ENCODE results near the gene TPCN2.

The TPCN2 gene

GRCh38 chr11:69153661-69154060 is 104.9 kb downstream of the TPCN2 start:
- no peak for DNase-seq (ENCODE audit: low spot score)
- Mint-ChIP-seq H3K27me3 (ENCODE audit: low read depth) (no peaks in the 10 kb centered on the region), H3K27ac (no peak overlapping the region), H3K36me3 (ENCODE audit: low read depth) (no peaks in the 10 kb centered on the region), H3K4me3 (no peak overlapping the region), H3K4me1 (ENCODE audit: low read depth) (no peaks in the 10 kb centered on the region), H3K9me3 (peaks cover 4% of the 10 kb centered on the region)

- Mint-ChIP-seq H3K27me3 (ENCODE audit: low read depth) (no peaks in the 10 kb centered on the region), H3K27ac (no peak overlapping the region), H3K4me3 (no peak overlapping the region), H3K4me1 (ENCODE audit: low read depth) (no peaks in the 10 kb centered on the region), H3K9me3 (no peaks in the 10 kb centered on the region), H3K36me3 (ENCODE audit: low read depth) (no peaks in the 10 kb centered on the region)
- no peak for DNase-seq (ENCODE audit: low spot score)
These were observed 105.6 kb downstream of the TPCN2 start for GRCh38 chr11:69154211-69154913.

GRCh38 chr11:69154938-69155301 is 106.2 kb downstream of the TPCN2 start:
- H3K9me3 Mint-ChIP-seq, result no peaks in the 10 kb centered on the region
- no peaks in the 10 kb centered on the region for H3K4me1 Mint-ChIP-seq (ENCODE audit: low read depth)
- no peak overlapping the region for H3K4me3 Mint-ChIP-seq
- DNase-seq (ENCODE audit: low spot score), result no peak
- H3K36me3 Mint-ChIP-seq (ENCODE audit: low read depth), result no peaks in the 10 kb centered on the region
- no peaks in the 10 kb centered on the region for H3K27me3 Mint-ChIP-seq (ENCODE audit: low read depth)
- H3K27ac Mint-ChIP-seq, result no peak overlapping the region

- no peak within 1 kb of the TSS for H3K27ac Mint-ChIP-seq
- H3K9me3 Mint-ChIP-seq, result no peaks in the 10 kb centered on the region
- H3K27me3 Mint-ChIP-seq (ENCODE audit: low read depth), result no peaks in the 10 kb centered on the region
- DNase-seq (ENCODE audit: low spot score), result no peak
- H3K36me3 Mint-ChIP-seq (ENCODE audit: low read depth), result no peaks in the 10 kb centered on the region
- no peaks in the 10 kb centered on the region for H3K4me1 Mint-ChIP-seq (ENCODE audit: low read depth)
- no peak within 1 kb of the TSS for H3K4me3 Mint-ChIP-seq
These were observed 106.8 kb downstream of the TPCN2 start, which contains the start of gene SMIM38 for GRCh38 chr11:69155302-69156234. Gene SMIM38 (plus strand): TSS chr11:69155935. CDS start chr11:69157847, 1,912 bp downstream.

GRCh38 chr11:69156235-69156639 is 107.5 kb downstream of the TPCN2 start:
- no peak for DNase-seq (ENCODE audit: low spot score)
- Mint-ChIP-seq H3K36me3 (ENCODE audit: low read depth) (no peaks in the 10 kb centered on the region), H3K27me3 (ENCODE audit: low read depth) (no peaks in the 10 kb centered on the region), H3K9me3 (no peaks in the 10 kb centered on the region), H3K27ac (no peak overlapping the region), H3K4me1 (ENCODE audit: low read depth) (no peaks in the 10 kb centered on the region), H3K4me3 (no peak overlapping the region)

- Mint-ChIP-seq H3K4me1 (ENCODE audit: low read depth) (no peaks in the 10 kb centered on the region), H3K9me3 (peaks cover 3% of the 10 kb centered on the region), H3K4me3 (no peak overlapping the region), H3K36me3 (ENCODE audit: low read depth) (no peaks in the 10 kb centered on the region), H3K27me3 (ENCODE audit: low read depth) (no peaks in the 10 kb centered on the region), H3K27ac (no peak overlapping the region)
- no peak for DNase-seq (ENCODE audit: low spot score)
These were observed 108.0 kb downstream of the TPCN2 start for GRCh38 chr11:69156673-69157155.

GRCh38 chr11:69157156-69157821 is 108.6 kb downstream of the TPCN2 start:
- Mint-ChIP-seq H3K9me3 (peaks cover 5% of the 10 kb centered on the region), H3K27me3 (ENCODE audit: low read depth) (no peaks in the 10 kb centered on the region), H3K4me3 (no peak overlapping the region), H3K36me3 (ENCODE audit: low read depth) (no peaks in the 10 kb centered on the region), H3K27ac (no peak overlapping the region), H3K4me1 (ENCODE audit: low read depth) (no peaks in the 10 kb centered on the region)
- DNase-seq (ENCODE audit: low spot score), result no peak

GRCh38 chr11:69157822-69158231 is 109.1 kb downstream of the TPCN2 start:
- Mint-ChIP-seq H3K9me3 (peaks cover 9% of the 10 kb centered on the region), H3K4me3 (no peak overlapping the region), H3K27me3 (ENCODE audit: low read depth) (no peaks in the 10 kb centered on the region), H3K4me1 (ENCODE audit: low read depth) (no peaks in the 10 kb centered on the region), H3K36me3 (ENCODE audit: low read depth) (no peaks in the 10 kb centered on the region), H3K27ac (no peak overlapping the region)
- DNase-seq (ENCODE audit: low spot score), result no peak

GRCh38 chr11:69158301-69159149 is 109.8 kb downstream of the TPCN2 start:
- H3K4me1 Mint-ChIP-seq (ENCODE audit: low read depth), result no peaks in the 10 kb centered on the region
- no peaks in the 10 kb centered on the region for H3K36me3 Mint-ChIP-seq (ENCODE audit: low read depth)
- no peak for DNase-seq (ENCODE audit: low spot score)
- peaks cover 13% of the 10 kb centered on the region for H3K9me3 Mint-ChIP-seq
- no peak overlapping the region for H3K4me3 Mint-ChIP-seq
- H3K27me3 Mint-ChIP-seq (ENCODE audit: low read depth), result no peaks in the 10 kb centered on the region
- H3K27ac Mint-ChIP-seq, result no peak overlapping the region

- H3K27me3 Mint-ChIP-seq (ENCODE audit: low read depth), result no peaks in the 10 kb centered on the region
- DNase-seq (ENCODE audit: low spot score), result no peak
- no peak overlapping the region for H3K27ac Mint-ChIP-seq
- H3K36me3 Mint-ChIP-seq (ENCODE audit: low read depth), result no peaks in the 10 kb centered on the region
- H3K4me3 Mint-ChIP-seq, result no peak overlapping the region
- H3K4me1 Mint-ChIP-seq (ENCODE audit: low read depth), result no peaks in the 10 kb centered on the region
- H3K9me3 Mint-ChIP-seq, result peaks cover 17% of the 10 kb centered on the region
These were observed 110.6 kb downstream of the TPCN2 start for GRCh38 chr11:69159150-69159852.

- Mint-ChIP-seq H3K9me3 (peaks cover 17% of the 10 kb centered on the region), H3K36me3 (ENCODE audit: low read depth) (no peaks in the 10 kb centered on the region), H3K27ac (no peak overlapping the region), H3K4me1 (ENCODE audit: low read depth) (no peaks in the 10 kb centered on the region), H3K4me3 (no peak overlapping the region), H3K27me3 (ENCODE audit: low read depth) (no peaks in the 10 kb centered on the region)
- no peak for DNase-seq (ENCODE audit: low spot score)
These were observed 111.8 kb downstream of the TPCN2 start for GRCh38 chr11:69160296-69161116.

GRCh38 chr11:69161117-69161407 is 112.3 kb downstream of the TPCN2 start:
- no peak for DNase-seq (ENCODE audit: low spot score)
- no peaks in the 10 kb centered on the region for H3K36me3 Mint-ChIP-seq (ENCODE audit: low read depth)
- peaks cover 17% of the 10 kb centered on the region for H3K9me3 Mint-ChIP-seq
- H3K4me1 Mint-ChIP-seq (ENCODE audit: low read depth), result no peaks in the 10 kb centered on the region
- H3K27ac Mint-ChIP-seq, result no peak overlapping the region
- H3K4me3 Mint-ChIP-seq, result no peak overlapping the region
- H3K27me3 Mint-ChIP-seq (ENCODE audit: low read depth), result no peaks in the 10 kb centered on the region

Measured in T-helper 2 cell treated with Interferon-gamma antibody and Interleukin-4, amounts not matched to agents 5 μg/mL and 100 μg/mL, for 36 hours (primary cell).